HepG2 (cell line): ENCODE data around the gene TTC5. TPM values are rescaled to one million over a fixed set of nuclear protein-coding genes. Genes with fewer than 3 reads are reported as not detected.

ENCODE experiments used
- ATF7 ChIP-seq, 2 experiments: fragments of 450-650 bp in 1 of 2; sonication (generic) in 1 of 2; formaldehyde crosslinking in 1 of 2; IDR thresholded peaks; 2 replicates each; pipeline versions ENCODE4 v1.4.0 to v1.6.1; 2016 to 2020; ENCODE audit warnings: antibody characterized with exemption in 1 of 2, mild to moderate bottlenecking in 1 of 2, missing genetic modification reagents in 1 of 2
- ELF3 ChIP-seq: IDR thresholded peaks from 2 replicates; pipeline ENCODE4 v1.6.1; 2016; ENCODE audit warnings: missing genetic modification reagents, missing compliant biosample characterization
- ELF4 ChIP-seq: sonication (generic); formaldehyde crosslinking; IDR thresholded peaks from 2 replicates; pipeline ENCODE4 v1.5.0; 2020; ENCODE audit warnings: missing genetic modification reagents, mild to moderate bottlenecking, moderate library complexity, borderline replicate concordance
- HES4 ChIP-seq: sonication (generic); formaldehyde crosslinking; IDR thresholded peaks from 2 replicates; pipeline ENCODE4 v1.9.0; 2021; ENCODE audit warnings: mild to moderate bottlenecking, missing genetic modification reagents, borderline replicate concordance
- KDM1A ChIP-seq: IDR thresholded peaks from 2 replicates; pipeline ENCODE4 v1.6.1; 2016; ENCODE audit warnings: missing compliant biosample characterization
- KLF16 ChIP-seq, 2 experiments: sonication (generic) in 1 of 2; formaldehyde crosslinking in 1 of 2; IDR thresholded peaks; 2 replicates each; pipeline versions ENCODE4 v1.6.1 to v1.8.0; 2016 to 2023; ENCODE audit warnings: missing genetic modification reagents in 2 of 2, missing compliant biosample characterization in 1 of 2
- MED13 ChIP-seq: sonication (generic); formaldehyde crosslinking; IDR thresholded peaks from 2 replicates; pipeline ENCODE4 v1.5.0; 2020; ENCODE audit warnings: missing genetic modification reagents
- SNRNP70 ChIP-seq: fragments of 200-400 bp; formaldehyde crosslinking; IDR thresholded peaks from 2 replicates; pipeline ENCODE4 v1.6.1; 2017; ENCODE audit warnings: mild to moderate bottlenecking, low read depth, low read length, moderate library complexity
- TAF1 ChIP-seq: sonication (generic); formaldehyde crosslinking; IDR thresholded peaks from 2 replicates; pipeline ENCODE4 v1.4.0; 2020; ENCODE audit warnings: missing genetic modification reagents
- THYN1 ChIP-seq: sonication (generic); formaldehyde crosslinking; IDR thresholded peaks from 2 replicates; pipeline ENCODE4 v1.8.1; 2023; ENCODE audit warnings: low read depth, mild to moderate bottlenecking, moderate library complexity, missing genetic modification reagents, borderline replicate concordance
- ZNF264 ChIP-seq: sonication (generic); formaldehyde crosslinking; IDR thresholded peaks from 2 replicates; pipeline ENCODE4 v1.4.0; 2020; ENCODE audit warnings: missing genetic modification reagents
- ZNF503 ChIP-seq: sonication (generic); formaldehyde crosslinking; IDR thresholded peaks from 2 replicates; pipeline ENCODE4 v1.4.0; 2020; ENCODE audit warnings: missing genetic modification reagents
- ZNF510 ChIP-seq: sonication (generic); formaldehyde crosslinking; IDR thresholded peaks from 2 replicates; pipeline ENCODE4 v1.4.0; 2020; ENCODE audit warnings: low read depth, mild to moderate bottlenecking, missing genetic modification reagents
- ZNF562 ChIP-seq: sonication (generic); formaldehyde crosslinking; IDR thresholded peaks from 2 replicates; pipeline ENCODE4 v1.8.0; 2022; ENCODE audit warnings: missing genetic modification reagents, borderline replicate concordance
- ZNF605 ChIP-seq: sonication (generic); formaldehyde crosslinking; IDR thresholded peaks from 2 replicates; pipeline ENCODE4 v1.8.0; 2022; ENCODE audit warnings: mild to moderate bottlenecking, missing genetic modification reagents
- ZNF713 ChIP-seq: sonication (generic); formaldehyde crosslinking; IDR thresholded peaks from 2 replicates; pipeline ENCODE4 v1.4.0; 2020; ENCODE audit warnings: mild to moderate bottlenecking, missing genetic modification reagents
- polyA plus RNA-seq, 8 experiments: library from polyadenylated mRNA; depleted of rRNA in 3 of 8; stranded (reverse) in 7 of 8; unstranded in 1 of 8; fragments of >200 nt; fragmentation: Illumina TruSeq in 4 of 8; extraction: Trizol in 4 of 8; gene quantifications; 2 replicates each; pipeline versions ENCODE4 v1.2.1 to v1.2.3, GENCODE V29; 2011 to 2016; ENCODE audit warnings: low read depth in 4 of 8, missing spikeins in 1 of 8, mixed read lengths in 1 of 8; ENCODE audit not compliant: insufficient read depth in 1 of 8
- total RNA-seq, 5 experiments: library from RNA; depleted of rRNA; stranded (reverse); fragments of >200 nt; fragmentation: Illumina TruSeq; extraction: Trizol; gene quantifications; 2 replicates each; pipeline ENCODE4 v1.2.3, GENCODE V29; 2016; ENCODE audit warnings: low read depth in 1 of 5
- TF ChIP-seq, protein P1 (sequence below): sonication (generic); formaldehyde crosslinking; IDR thresholded peaks from 2 replicates; pipeline ENCODE4 v1.4.0; 2020; ENCODE audit warnings: missing genetic modification reagents, borderline replicate concordance
- TF ChIP-seq, protein P2 (sequence below): sonication (generic); formaldehyde crosslinking; IDR thresholded peaks from 2 replicates; pipeline ENCODE4 v1.4.0; 2020; ENCODE audit warnings: missing genetic modification reagents

Gene TTC5
- total and polyA plus RNA-seq, 2 of the 13 experiments (the other 11 are each of a cell fraction or from before 2014, with no cell fraction given): 8.7 to 28.5 TPM

- TF ChIP-seq HES4 (CRISPR knock-in tag) (no peak; the same call in 1 of the 2 replicates), ELF3 (CRISPR knock-in tag) (no peak), ZNF503 (CRISPR knock-in tag) (no peak), ATF7 (IDR thresholded peaks at IDR 0.05) (peak; percentile 98), ATF7 (CRISPR knock-in tag; IDR thresholded peaks at IDR 0.05) (peak; percentile 78; the same call in 1 of the 2 replicates), ZNF713 (CRISPR knock-in tag) (no peak), ZNF562 (no peak), THYN1 (CRISPR knock-in tag) (no peak), SNRNP70 (no peak), TAF1 (CRISPR knock-in tag) (peak; percentile 75), ZNF605 (CRISPR knock-in tag) (peak; percentile 79), MED13 (CRISPR knock-in tag) (no peak), KLF16 (CRISPR knock-in tag; IDR thresholded peaks at IDR 0.05) (no peak; a peak in 1 of 4 replicates), KDM1A (CRISPR knock-in tag) (no peak), ZNF264 (CRISPR knock-in tag) (peak; percentile 19; the same call in 1 of the 2 replicates), ZNF510 (CRISPR knock-in tag) (0 out of 2 replicates have a peak, but pooled peaks have one; percentile 43), ELF4 (CRISPR knock-in tag) (peak; percentile 95)
- TF ChIP-seq, protein P1, sequence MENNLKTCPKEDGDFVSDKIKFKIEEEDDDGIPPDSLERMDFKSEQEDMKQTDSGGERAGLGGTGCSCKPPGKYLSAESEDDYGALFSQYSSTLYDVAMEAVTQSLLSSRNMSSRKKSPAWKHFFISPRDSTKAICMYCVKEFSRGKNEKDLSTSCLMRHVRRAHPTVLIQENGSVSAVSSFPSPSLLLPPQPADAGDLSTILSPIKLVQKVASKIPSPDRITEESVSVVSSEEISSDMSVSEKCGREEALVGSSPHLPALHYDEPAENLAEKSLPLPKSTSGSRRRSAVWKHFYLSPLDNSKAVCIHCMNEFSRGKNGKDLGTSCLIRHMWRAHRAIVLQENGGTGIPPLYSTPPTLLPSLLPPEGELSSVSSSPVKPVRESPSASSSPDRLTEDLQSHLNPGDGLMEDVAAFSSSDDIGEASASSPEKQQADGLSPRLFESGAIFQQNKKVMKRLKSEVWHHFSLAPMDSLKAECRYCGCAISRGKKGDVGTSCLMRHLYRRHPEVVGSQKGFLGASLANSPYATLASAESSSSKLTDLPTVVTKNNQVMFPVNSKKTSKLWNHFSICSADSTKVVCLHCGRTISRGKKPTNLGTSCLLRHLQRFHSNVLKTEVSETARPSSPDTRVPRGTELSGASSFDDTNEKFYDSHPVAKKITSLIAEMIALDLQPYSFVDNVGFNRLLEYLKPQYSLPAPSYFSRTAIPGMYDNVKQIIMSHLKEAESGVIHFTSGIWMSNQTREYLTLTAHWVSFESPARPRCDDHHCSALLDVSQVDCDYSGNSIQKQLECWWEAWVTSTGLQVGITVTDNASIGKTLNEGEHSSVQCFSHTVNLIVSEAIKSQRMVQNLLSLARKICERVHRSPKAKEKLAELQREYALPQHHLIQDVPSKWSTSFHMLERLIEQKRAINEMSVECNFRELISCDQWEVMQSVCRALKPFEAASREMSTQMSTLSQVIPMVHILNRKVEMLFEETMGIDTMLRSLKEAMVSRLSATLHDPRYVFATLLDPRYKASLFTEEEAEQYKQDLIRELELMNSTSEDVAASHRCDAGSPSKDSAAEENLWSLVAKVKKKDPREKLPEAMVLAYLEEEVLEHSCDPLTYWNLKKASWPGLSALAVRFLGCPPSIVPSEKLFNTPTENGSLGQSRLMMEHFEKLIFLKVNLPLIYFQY (CRISPR knock-in tag): peak; percentile 48; the same call in 1 of the 2 replicates
- TF ChIP-seq, protein P2, sequence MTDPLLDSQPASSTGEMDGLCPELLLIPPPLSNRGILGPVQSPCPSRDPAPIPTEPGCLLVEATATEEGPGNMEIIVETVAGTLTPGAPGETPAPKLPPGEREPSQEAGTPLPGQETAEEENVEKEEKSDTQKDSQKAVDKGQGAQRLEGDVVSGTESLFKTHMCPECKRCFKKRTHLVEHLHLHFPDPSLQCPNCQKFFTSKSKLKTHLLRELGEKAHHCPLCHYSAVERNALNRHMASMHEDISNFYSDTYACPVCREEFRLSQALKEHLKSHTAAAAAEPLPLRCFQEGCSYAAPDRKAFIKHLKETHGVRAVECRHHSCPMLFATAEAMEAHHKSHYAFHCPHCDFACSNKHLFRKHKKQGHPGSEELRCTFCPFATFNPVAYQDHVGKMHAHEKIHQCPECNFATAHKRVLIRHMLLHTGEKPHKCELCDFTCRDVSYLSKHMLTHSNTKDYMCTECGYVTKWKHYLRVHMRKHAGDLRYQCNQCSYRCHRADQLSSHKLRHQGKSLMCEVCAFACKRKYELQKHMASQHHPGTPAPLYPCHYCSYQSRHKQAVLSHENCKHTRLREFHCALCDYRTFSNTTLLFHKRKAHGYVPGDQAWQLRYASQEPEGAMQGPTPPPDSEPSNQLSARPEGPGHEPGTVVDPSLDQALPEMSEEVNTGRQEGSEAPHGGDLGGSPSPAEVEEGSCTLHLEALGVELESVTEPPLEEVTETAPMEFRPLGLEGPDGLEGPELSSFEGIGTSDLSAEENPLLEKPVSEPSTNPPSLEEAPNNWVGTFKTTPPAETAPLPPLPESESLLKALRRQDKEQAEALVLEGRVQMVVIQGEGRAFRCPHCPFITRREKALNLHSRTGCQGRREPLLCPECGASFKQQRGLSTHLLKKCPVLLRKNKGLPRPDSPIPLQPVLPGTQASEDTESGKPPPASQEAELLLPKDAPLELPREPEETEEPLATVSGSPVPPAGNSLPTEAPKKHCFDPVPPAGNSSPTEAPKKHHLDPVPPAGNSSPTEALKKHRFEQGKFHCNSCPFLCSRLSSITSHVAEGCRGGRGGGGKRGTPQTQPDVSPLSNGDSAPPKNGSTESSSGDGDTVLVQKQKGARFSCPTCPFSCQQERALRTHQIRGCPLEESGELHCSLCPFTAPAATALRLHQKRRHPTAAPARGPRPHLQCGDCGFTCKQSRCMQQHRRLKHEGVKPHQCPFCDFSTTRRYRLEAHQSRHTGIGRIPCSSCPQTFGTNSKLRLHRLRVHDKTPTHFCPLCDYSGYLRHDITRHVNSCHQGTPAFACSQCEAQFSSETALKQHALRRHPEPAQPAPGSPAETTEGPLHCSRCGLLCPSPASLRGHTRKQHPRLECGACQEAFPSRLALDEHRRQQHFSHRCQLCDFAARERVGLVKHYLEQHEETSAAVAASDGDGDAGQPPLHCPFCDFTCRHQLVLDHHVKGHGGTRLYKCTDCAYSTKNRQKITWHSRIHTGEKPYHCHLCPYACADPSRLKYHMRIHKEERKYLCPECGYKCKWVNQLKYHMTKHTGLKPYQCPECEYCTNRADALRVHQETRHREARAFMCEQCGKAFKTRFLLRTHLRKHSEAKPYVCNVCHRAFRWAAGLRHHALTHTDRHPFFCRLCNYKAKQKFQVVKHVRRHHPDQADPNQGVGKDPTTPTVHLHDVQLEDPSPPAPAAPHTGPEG (CRISPR knock-in tag): peak; percentile 45; the same call in 1 of the 2 replicates
Observed at GRCh38 chr14:20332788-20333493, 27.2 kb upstream of the TTC5 start, which contains the start of gene CCNB1IP1 (continued).
